ENCODE data around the gene TENM4.

DNA sequence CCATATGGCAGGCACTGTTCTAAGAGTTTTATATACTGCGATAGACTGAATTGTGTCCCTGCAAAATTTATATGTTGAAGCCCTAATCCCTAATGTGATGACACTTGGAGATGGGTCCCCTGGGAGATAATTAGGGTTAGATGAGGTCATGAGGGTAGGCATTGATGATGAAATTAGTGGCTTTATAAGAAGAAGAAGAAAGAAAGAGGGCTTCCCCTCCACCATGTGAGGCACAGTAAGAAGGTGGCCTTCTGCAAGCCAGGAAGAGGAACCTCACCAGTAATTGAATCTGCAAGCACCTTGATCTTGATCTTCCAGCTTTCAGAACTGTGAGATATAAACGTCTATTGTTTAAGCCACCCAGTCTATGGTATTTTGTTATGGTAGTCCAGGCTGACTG is 46.6 kb upstream of the TENM4 start:
- TF ChIP-seq EZH2 (IDR thresholded peaks at IDR 0.05) (no peak), POLR2AphosphoS5 (IDR thresholded peaks at IDR 0.05; ENCODE audit: borderline replicate concordance, low read depth, low read length) (no peak), FOXP2 (optimal IDR thresholded peaks at IDR 0.05; ENCODE audit: control extremely low read depth, extremely low read length, insufficient read depth) (no peak)
